ENCODE measurements around the gene NTNG2.

DNA sequence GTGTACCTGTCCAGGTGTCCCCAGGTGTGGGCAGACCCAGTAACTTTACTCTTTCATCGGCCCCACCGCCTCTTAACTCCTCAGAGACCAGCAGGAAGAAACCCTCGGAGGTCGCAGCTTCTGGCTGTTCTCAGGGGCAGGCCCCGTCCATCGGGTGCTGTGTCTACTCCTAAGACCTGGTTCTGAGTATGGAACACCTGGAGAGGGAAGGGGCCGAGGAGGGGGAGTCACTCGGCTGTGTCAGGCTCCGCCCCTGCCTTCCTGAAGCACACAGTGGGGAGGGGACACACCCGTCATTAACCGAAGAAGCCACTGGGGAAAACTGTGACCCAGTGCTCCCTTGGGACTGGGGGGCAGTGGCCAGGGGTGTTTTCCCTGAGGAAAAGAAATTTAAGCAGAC, 22.3 kb downstream of the NTNG2 start:
- TF ChIP-seq, protein P1, sequence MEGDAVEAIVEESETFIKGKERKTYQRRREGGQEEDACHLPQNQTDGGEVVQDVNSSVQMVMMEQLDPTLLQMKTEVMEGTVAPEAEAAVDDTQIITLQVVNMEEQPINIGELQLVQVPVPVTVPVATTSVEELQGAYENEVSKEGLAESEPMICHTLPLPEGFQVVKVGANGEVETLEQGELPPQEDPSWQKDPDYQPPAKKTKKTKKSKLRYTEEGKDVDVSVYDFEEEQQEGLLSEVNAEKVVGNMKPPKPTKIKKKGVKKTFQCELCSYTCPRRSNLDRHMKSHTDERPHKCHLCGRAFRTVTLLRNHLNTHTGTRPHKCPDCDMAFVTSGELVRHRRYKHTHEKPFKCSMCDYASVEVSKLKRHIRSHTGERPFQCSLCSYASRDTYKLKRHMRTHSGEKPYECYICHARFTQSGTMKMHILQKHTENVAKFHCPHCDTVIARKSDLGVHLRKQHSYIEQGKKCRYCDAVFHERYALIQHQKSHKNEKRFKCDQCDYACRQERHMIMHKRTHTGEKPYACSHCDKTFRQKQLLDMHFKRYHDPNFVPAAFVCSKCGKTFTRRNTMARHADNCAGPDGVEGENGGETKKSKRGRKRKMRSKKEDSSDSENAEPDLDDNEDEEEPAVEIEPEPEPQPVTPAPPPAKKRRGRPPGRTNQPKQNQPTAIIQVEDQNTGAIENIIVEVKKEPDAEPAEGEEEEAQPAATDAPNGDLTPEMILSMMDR (IDR thresholded peaks at IDR 0.05): no peak
- TF ChIP-seq POLR2A (IDR thresholded peaks at IDR 0.05): no peak
